Lung microvascular endothelial cell (primary cell): ENCODE results near the gene R3HDM1. TPM values are rescaled to one million over a fixed set of nuclear protein-coding genes. Genes with fewer than 3 reads are reported as not detected.
"Not testable (repeated sequence)": the region's sequence is repeated elsewhere in the genome, so short reads cannot be mapped to it uniquely, and the experiment has no call there.

ENCODE experiments used
- DNase-seq, 2 donors: peaks; one replicate each; pipeline versions ENCODE4 v3.0.0 to v3.0.0-alpha.2; 2010; ENCODE audit warnings: low read depth in 2 of 2
- total RNA-seq: library from RNA; depleted of rRNA; stranded (reverse); fragments of >200 nt; gene quantifications from 2 replicates; pipeline ENCODE4 v1.2.1, GENCODE V29; 2014

R3HDM1 gene
- total RNA-seq, 1 donor from 2014 or later = 5.8 TPM

- no peak for DNase-seq
Observed at GRCh38 chr2:135708159-135708558, 176.9 kb downstream of the R3HDM1 start.

GRCh38 chr2:135709992-135710391 is 178.7 kb downstream of the R3HDM1 start:
- DNase-seq = peak; percentile 50 to 70

- DNase-seq = not testable (repeated sequence)
Observed at GRCh38 chr2:135715086-135715485, 183.8 kb downstream of the R3HDM1 start.

GRCh38 chr2:135728064-135728743 is 196.9 kb downstream of the R3HDM1 start:
- no peak for DNase-seq

GRCh38 chr2:135732561-135732960 is 201.3 kb downstream of the R3HDM1 start:
- DNase-seq = no peak

GRCh38 chr2:135733045-135733444 is 201.8 kb downstream of the R3HDM1 start:
- no peak for DNase-seq

- DNase-seq = no peak
Observed at GRCh38 chr2:135736546-135736945, 205.3 kb downstream of the R3HDM1 start.

GRCh38 chr2:135740206-135740605 is 208.9 kb downstream of the R3HDM1 start:
- no peak for DNase-seq

GRCh38 chr2:135741043-135741394 is 209.7 kb downstream of the R3HDM1 start:
- no peak for DNase-seq

- peak; percentile 99 to 100 for DNase-seq
Observed at GRCh38 chr2:135741395-135742324, 210.4 kb downstream of the R3HDM1 start, which contains the start of gene UBXN4. Gene UBXN4, plus strand, starts transcription at chr2:135741855. Its CDS starts 75 bp downstream, at chr2:135741930.

GRCh38 chr2:135742325-135742757 is 211.1 kb downstream of the R3HDM1 start:
- DNase-seq = peak; percentile 74 to 79

GRCh38 chr2:135743860-135744259 is 212.6 kb downstream of the R3HDM1 start:
- no peak for DNase-seq

GRCh38 chr2:135744760-135745314 is 213.6 kb downstream of the R3HDM1 start:
- DNase-seq = peak; percentile 32 to 42

GRCh38 chr2:135745545-135745944 is 214.3 kb downstream of the R3HDM1 start:
- peak in 1 of 2 donors; percentile 41 for DNase-seq

GRCh38 chr2:135755573-135755972 is 224.3 kb downstream of the R3HDM1 start:
- no peak for DNase-seq

- no peak for DNase-seq
Observed at GRCh38 chr2:135756692-135757091, 225.4 kb downstream of the R3HDM1 start.

- DNase-seq = no peak
Observed at GRCh38 chr2:135762022-135762421, 230.7 kb downstream of the R3HDM1 start.

GRCh38 chr2:135762530-135762929 is 231.2 kb downstream of the R3HDM1 start:
- peak in 1 of 2 donors; percentile 55 for DNase-seq

GRCh38 chr2:135768863-135769262 is 237.6 kb downstream of the R3HDM1 start:
- no peak for DNase-seq

GRCh38 chr2:135773319-135773718 is 242.0 kb downstream of the R3HDM1 start:
- no peak for DNase-seq

- peak; percentile 38 to 65 for DNase-seq
Observed at GRCh38 chr2:135773917-135774316, 242.6 kb downstream of the R3HDM1 start.
